Measurements from ENCODE around the gene METAP1D.

METAP1D gene

DNA sequence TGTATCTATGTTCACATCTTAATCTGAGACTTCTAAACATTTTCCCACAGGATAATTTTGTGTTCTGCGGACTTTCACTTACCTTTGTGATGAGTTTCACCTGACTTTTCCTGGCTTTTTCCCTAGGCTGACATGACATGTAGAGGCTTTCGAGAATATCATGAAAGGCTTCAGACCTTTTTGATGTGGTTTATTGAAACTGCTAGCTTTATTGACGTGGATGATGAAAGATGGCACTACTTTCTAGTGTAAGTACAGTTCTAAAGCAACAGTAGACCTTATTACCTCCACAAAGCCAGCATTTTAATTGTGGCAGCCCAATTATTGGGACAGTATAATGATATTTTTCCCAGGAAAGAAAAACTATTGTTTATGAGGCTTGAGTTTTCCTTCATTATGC is 34.1 kb upstream of the METAP1D start:
- Histone ChIP-seq H3K27me3 (ENCODE audit: insufficient read depth, low read depth, severe bottlenecking) (no peaks in the 10 kb centered on the region), H3K27ac (no peak overlapping the region), H3K9me3 (ENCODE audit: severe bottlenecking) (no peaks in the 10 kb centered on the region), H3K36me3 (peaks cover 39% of the 10 kb centered on the region), H3K4me3 (ENCODE audit: low read depth, low read length) (no peak overlapping the region)
- no peak for DNase-seq
- TF ChIP-seq, protein P1, sequence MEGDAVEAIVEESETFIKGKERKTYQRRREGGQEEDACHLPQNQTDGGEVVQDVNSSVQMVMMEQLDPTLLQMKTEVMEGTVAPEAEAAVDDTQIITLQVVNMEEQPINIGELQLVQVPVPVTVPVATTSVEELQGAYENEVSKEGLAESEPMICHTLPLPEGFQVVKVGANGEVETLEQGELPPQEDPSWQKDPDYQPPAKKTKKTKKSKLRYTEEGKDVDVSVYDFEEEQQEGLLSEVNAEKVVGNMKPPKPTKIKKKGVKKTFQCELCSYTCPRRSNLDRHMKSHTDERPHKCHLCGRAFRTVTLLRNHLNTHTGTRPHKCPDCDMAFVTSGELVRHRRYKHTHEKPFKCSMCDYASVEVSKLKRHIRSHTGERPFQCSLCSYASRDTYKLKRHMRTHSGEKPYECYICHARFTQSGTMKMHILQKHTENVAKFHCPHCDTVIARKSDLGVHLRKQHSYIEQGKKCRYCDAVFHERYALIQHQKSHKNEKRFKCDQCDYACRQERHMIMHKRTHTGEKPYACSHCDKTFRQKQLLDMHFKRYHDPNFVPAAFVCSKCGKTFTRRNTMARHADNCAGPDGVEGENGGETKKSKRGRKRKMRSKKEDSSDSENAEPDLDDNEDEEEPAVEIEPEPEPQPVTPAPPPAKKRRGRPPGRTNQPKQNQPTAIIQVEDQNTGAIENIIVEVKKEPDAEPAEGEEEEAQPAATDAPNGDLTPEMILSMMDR (IDR thresholded peaks at IDR 0.05; ENCODE audit: low read depth, low read length), result no peak

- Histone ChIP-seq H3K9me3 (ENCODE audit: severe bottlenecking) (no peaks in the 10 kb centered on the region), H3K36me3 (peaks cover 44% of the 10 kb centered on the region)
- TF ChIP-seq, protein P1 (IDR thresholded peaks at IDR 0.05; ENCODE audit: low read depth, low read length), result no peak
Observed at GRCh38 chr2:171966235-171966634, 33.5 kb upstream of the METAP1D start.

DNA sequence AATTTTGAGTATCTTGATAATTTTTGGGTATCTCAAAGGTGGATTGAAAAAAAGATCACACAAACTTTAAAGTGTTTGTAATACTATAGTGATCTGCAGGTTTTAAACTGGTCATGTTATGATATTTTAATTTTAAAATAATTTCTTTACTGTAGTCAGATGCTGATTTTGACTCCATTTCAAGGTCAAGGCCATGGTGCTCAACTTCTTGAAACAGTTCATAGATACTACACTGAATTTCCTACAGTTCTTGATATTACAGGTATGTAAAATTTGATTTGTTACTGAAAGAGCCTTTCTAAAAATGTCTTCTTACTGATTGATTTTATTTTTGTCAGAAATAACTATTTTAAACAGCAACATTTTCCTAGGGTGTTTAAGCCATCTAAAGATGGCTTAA is 33.1 kb upstream of the METAP1D start:
- DNase-seq, result no peak
- H3K27me3 ChIP-seq (ENCODE audit: insufficient read depth, low read depth, severe bottlenecking), result no peaks in the 10 kb centered on the region
- H3K9me3 ChIP-seq (ENCODE audit: severe bottlenecking), result no peaks in the 10 kb centered on the region
- no peak overlapping the region for H3K27ac ChIP-seq
- H3K36me3 ChIP-seq, result peaks cover 49% of the 10 kb centered on the region
- TF ChIP-seq, protein P1 (IDR thresholded peaks at IDR 0.05; ENCODE audit: low read depth, low read length), result no peak
- H3K4me3 ChIP-seq (ENCODE audit: low read depth, low read length), result no peak overlapping the region

More at GRCh38 chr2:171966235-171966634, 33.5 kb upstream of the METAP1D start:
- no peak for DNase-seq
- Histone ChIP-seq H3K27ac (no peak overlapping the region), H3K4me3 (ENCODE audit: low read depth, low read length) (no peak overlapping the region), H3K27me3 (ENCODE audit: insufficient read depth, low read depth, severe bottlenecking) (no peaks in the 10 kb centered on the region)

DNA sequence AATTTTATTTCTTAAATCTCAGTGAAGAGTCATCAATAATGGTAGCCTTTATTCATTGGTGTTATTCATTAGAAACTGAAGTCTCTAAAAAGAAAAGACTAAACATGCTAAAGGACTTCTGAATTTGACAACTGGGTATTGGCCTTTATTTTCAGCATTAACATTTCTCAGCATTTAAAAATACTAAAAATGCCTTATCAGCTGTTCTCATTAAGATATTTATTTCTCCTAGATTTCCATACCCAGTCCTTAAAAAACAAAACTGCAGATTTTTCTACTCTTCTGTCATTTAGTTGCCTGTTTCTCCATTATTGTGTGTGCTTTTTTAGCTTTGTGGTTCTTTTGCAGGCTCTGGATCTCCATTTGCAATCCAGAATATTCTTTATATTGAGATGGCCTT is 31.2 kb upstream of the METAP1D start:
- Histone ChIP-seq H3K36me3 (peaks cover 50% of the 10 kb centered on the region), H3K4me3 (ENCODE audit: low read depth, low read length) (no peak overlapping the region)
- TF ChIP-seq, protein P1 (IDR thresholded peaks at IDR 0.05; ENCODE audit: low read depth, low read length), result no peak

DNA sequence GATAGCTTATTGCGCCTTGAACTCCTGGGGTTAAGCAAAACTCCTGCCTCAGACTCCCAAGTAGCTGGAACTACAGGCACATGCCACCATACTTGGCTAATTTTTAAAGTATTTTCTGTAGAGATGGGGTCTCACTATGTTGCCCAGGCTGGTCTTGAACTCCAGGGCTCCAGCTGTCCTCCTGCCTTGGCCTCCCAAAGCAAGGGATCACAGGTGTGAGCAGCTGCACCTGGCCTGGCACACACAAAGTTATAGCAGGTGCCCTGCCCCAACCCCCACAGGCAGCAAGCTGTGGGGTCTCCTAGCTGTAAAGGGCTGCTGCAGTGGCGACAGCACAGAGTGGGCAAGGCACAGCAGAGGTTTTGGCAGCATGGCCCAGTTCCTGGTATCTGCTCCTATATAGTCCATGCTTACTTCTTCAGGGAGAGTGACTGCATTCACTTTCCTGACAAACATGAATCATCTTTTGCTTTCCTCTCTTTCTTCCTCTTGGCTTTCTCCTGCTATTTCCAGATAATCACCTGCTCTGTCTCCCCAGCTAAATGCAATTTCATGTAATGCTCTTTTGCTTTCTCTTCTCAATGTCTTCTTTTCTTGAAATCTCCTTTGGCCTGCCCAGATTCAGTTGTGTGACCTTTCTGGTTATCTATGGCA is 27.3 kb upstream of the METAP1D start:
- DNase-seq, result no peak
- peaks cover 40% of the 10 kb centered on the region for H3K36me3 ChIP-seq

More for the DNA sequence above, 31.2 kb upstream of the METAP1D start:
- Histone ChIP-seq H3K27me3 (ENCODE audit: insufficient read depth, low read depth, severe bottlenecking) (no peaks in the 10 kb centered on the region), H3K9me3 (ENCODE audit: severe bottlenecking) (no peaks in the 10 kb centered on the region), H3K27ac (no peak overlapping the region)
- DNase-seq, result no peak

More for the DNA sequence above, 27.3 kb upstream of the METAP1D start:
- no peak overlapping the region for H3K4me3 ChIP-seq (ENCODE audit: low read depth, low read length)
- TF ChIP-seq, protein P1 (IDR thresholded peaks at IDR 0.05; ENCODE audit: low read depth, low read length), result no peak
- H3K27ac ChIP-seq, result no peak overlapping the region
- H3K27me3 ChIP-seq (ENCODE audit: insufficient read depth, low read depth, severe bottlenecking), result no peaks in the 10 kb centered on the region
- no peaks in the 10 kb centered on the region for H3K9me3 ChIP-seq (ENCODE audit: severe bottlenecking)

Data from WERI-Rb-1 (cell line).